ENCODE data around the gene ALPG. TPM values are rescaled to one million over a fixed set of nuclear protein-coding genes. Genes with fewer than 3 reads are reported as not detected.

The ALPG gene
- total RNA-seq, 1 donor from 2014 or later: not detected

Small RNA genes lying within 50 kb of the gene (small RNA-seq; reads per million reads assigned to genes)
- gene AC068134.4: not detected

Other genes starting within 250 kb of the ALPG start
- gene ALPP, start 28.1 kb upstream of the ALPG start, total RNA-seq: not detected
- not detected for gene ALPI, start 49.3 kb downstream of the ALPG start, total RNA-seq
- 1.0 TPM for gene ECEL1, start 81.0 kb downstream of the ALPG start, total RNA-seq
- gene PRSS56, start 113.5 kb downstream of the ALPG start, total RNA-seq: 1.0 TPM
- 32.9 TPM for gene CHRND, start 119.3 kb downstream of the ALPG start, total RNA-seq
- 35.5 TPM for gene CHRNG, start 132.8 kb downstream of the ALPG start, total RNA-seq
- 3.7 TPM for gene TIGD1, start 143.7 kb downstream of the ALPG start, total RNA-seq
- 204 TPM for gene EIF4E2, start 143.8 kb downstream of the ALPG start, total RNA-seq
- 2.1 TPM for gene EFHD1, start 226.8 kb downstream of the ALPG start, total RNA-seq